GM23338 (cell line): ENCODE measurements around the gene ATP8A2. TPM values are rescaled to one million over a fixed set of nuclear protein-coding genes. Genes with fewer than 3 reads are reported as not detected.

Experiments used
- ATAC-seq: fragments of 200-7000 bp; cut with Tn5 transposase; 3 replicates; pipeline ENCODE4 v1.9.1; 2020
- DNase-seq: peaks from one replicate; pipeline ENCODE4 v3.0.0-alpha.2; 2015; ENCODE audit warnings: low spot score
- H2AFZ ChIP-seq: fragments of 200-600 bp; sonication (generic); 2 replicates; pipeline ENCODE4 v1.8.0; 2016; ENCODE audit warnings: antibody characterized with exemption, mild to moderate bottlenecking, moderate library complexity
- H3F3A ChIP-seq: fragments of 200-600 bp; sonication (generic); replicated peaks from 2 replicates; pipeline ENCODE4 v1.8.0; 2017; ENCODE audit warnings: antibody characterized with exemption, mixed run types, low read depth
- H3K27ac ChIP-seq: fragments of 200-600 bp; sonication (generic); 2 replicates; pipeline ENCODE4 v1.6.1; 2016; ENCODE audit warnings: low read depth
- H3K27me3 ChIP-seq: fragments of 200-600 bp; sonication (generic); 2 replicates; pipeline ENCODE4 v1.8.0; 2016; ENCODE audit warnings: mild to moderate bottlenecking, mixed run types, moderate library complexity; ENCODE audit not compliant: insufficient read depth
- H3K36me3 ChIP-seq: fragments of 200-600 bp; sonication (generic); 2 replicates; pipeline ENCODE4 v1.8.0; 2016; ENCODE audit warnings: mild to moderate bottlenecking; ENCODE audit not compliant: insufficient read depth
- H3K4me1 ChIP-seq: fragments of 200-600 bp; sonication (generic); 2 replicates; pipeline ENCODE4 v1.8.0; 2016; ENCODE audit warnings: mild to moderate bottlenecking, moderate library complexity; ENCODE audit not compliant: insufficient read depth
- H3K4me2 ChIP-seq: fragments of 200-600 bp; sonication (generic); 2 replicates; pipeline ENCODE4 v1.7.1; 2017; ENCODE audit warnings: mixed run types
- H3K4me3 ChIP-seq: fragments of 200-600 bp; sonication (generic); 2 replicates; pipeline ENCODE4 v1.6.1; 2016; ENCODE audit warnings: mixed run types
- H3K79me2 ChIP-seq: fragments of 200-600 bp; sonication (generic); replicated peaks from 2 replicates; pipeline ENCODE4 v1.8.0; 2017; ENCODE audit warnings: mild to moderate bottlenecking; ENCODE audit not compliant: insufficient read depth
- H3K9me2 ChIP-seq: fragments of 200-600 bp; sonication (generic); 2 replicates; pipeline ENCODE4 v1.8.0; 2017; ENCODE audit not compliant: insufficient read depth
- H4K20me1 ChIP-seq: fragments of 200-600 bp; sonication (generic); replicated peaks from 2 replicates; pipeline ENCODE4 v1.8.0; 2017; ENCODE audit warnings: mild to moderate bottlenecking; ENCODE audit not compliant: insufficient read depth
- H3K27ac Mint-ChIP-seq: 2 replicates; pipeline ENCODE4 v1.8.0; 2020; ENCODE audit warnings: inconsistent platforms, mild to moderate bottlenecking, moderate library complexity, mixed read lengths
- H3K27me3 Mint-ChIP-seq: 3 replicates; pipeline ENCODE4 v1.8.0; 2022; ENCODE audit warnings: low read depth, mild to moderate bottlenecking, moderate library complexity, mixed read lengths, inconsistent platforms; ENCODE audit not compliant: insufficient read depth, poor library complexity
- H3K36me3 Mint-ChIP-seq: 3 replicates; pipeline ENCODE4 v1.8.0; 2021; ENCODE audit warnings: low read depth, mild to moderate bottlenecking, inconsistent platforms, moderate library complexity, mixed read lengths
- H3K4me1 Mint-ChIP-seq: 3 replicates; pipeline ENCODE4 v1.8.0; 2020; ENCODE audit warnings: mild to moderate bottlenecking, inconsistent platforms, mixed read lengths
- H3K4me3 Mint-ChIP-seq: 3 replicates; pipeline ENCODE4 v1.8.0; 2021; ENCODE audit warnings: moderate library complexity, mild to moderate bottlenecking, inconsistent platforms, mixed read lengths
- H3K9me3 Mint-ChIP-seq: 3 replicates; pipeline ENCODE4 v1.8.0; 2020; ENCODE audit warnings: moderate library complexity, mild to moderate bottlenecking, inconsistent platforms, mixed read lengths
- CREB1 ChIP-seq: fragments of 250-450 bp; sonication (Bioruptor Pico); IDR thresholded peaks from 2 replicates; pipeline ENCODE4 v1.5.0; 2020; ENCODE audit warnings: low read depth, mild to moderate bottlenecking, moderate library complexity
- EZH2 ChIP-seq: fragments of 200-600 bp; sonication (generic); IDR thresholded peaks from one replicate; pipeline ENCODE4 v1.8.0; 2017; ENCODE audit warnings: antibody characterized with exemption, mild to moderate bottlenecking, low read depth; ENCODE audit not compliant: unreplicated experiment
- EZH2phosphoT487 ChIP-seq: fragments of 200-600 bp; sonication (generic); IDR thresholded peaks from one replicate; pipeline ENCODE4 v1.8.1; 2018; ENCODE audit warnings: antibody characterized with exemption; ENCODE audit not compliant: unreplicated experiment
- JUNB ChIP-seq: IDR thresholded peaks from one replicate; pipeline ENCODE4 v1.6.1; 2016; ENCODE audit warnings: antibody characterized with exemption; ENCODE audit not compliant: unreplicated experiment
- NANOG ChIP-seq: IDR thresholded peaks from 2 replicates; pipeline ENCODE4 v1.6.1; 2016; ENCODE audit warnings: antibody characterized with exemption, borderline replicate concordance
- POLR2AphosphoS5 ChIP-seq: IDR thresholded peaks from 2 replicates; pipeline ENCODE4 v1.6.1; 2016; ENCODE audit warnings: antibody characterized with exemption, low read depth
- STAT1 ChIP-seq: IDR thresholded peaks from one replicate; pipeline ENCODE4 v1.6.1; 2016; ENCODE audit warnings: antibody characterized with exemption; ENCODE audit not compliant: unreplicated experiment
- ZNF114 ChIP-seq: fragments of 250-450 bp; sonication (Bioruptor Pico); IDR thresholded peaks from 2 replicates; pipeline ENCODE4 v1.5.0; 2020; ENCODE audit warnings: mild to moderate bottlenecking, moderate library complexity
- ZNF331 ChIP-seq: fragments of 250-450 bp; sonication (Bioruptor Pico); IDR thresholded peaks from 2 replicates; pipeline ENCODE4 v1.5.0; 2020; ENCODE audit warnings: low read depth, mild to moderate bottlenecking, moderate library complexity
- polyA plus RNA-seq: library from polyadenylated mRNA; unstranded; fragments of >200 nt; fragmentation: Nextera tagmentation; extraction: Ambion mirVana; gene quantifications from 2 replicates; pipeline ENCODE4 v1.2.1, GENCODE V29; 2016
- total RNA-seq: library from RNA; depleted of rRNA; stranded (reverse); fragments of >200 nt; shearing (Covaris generic); gene quantifications from 2 replicates; pipeline ENCODE4 v1.2.3, GENCODE V29; 2014
- TF ChIP-seq, protein P1 (sequence below): IDR thresholded peaks from one replicate; pipeline ENCODE4 v1.6.1; 2018; ENCODE audit warnings: antibody characterized with exemption; ENCODE audit not compliant: unreplicated experiment
- TF ChIP-seq, protein P2 (sequence below), 2 experiments: fragments of 200-600 bp in 1 of 2; sonication (generic) in 1 of 2; conservative IDR thresholded peaks; 2 replicates each; pipeline versions ENCODE4 v1.5.1 to v1.6.1; 2016 to 2017; ENCODE audit warnings: antibody characterized with exemption in 2 of 2, low read depth in 2 of 2, mild to moderate bottlenecking in 2 of 2, moderate library complexity in 1 of 2
- TF ChIP-seq, protein P3 (sequence below): IDR thresholded peaks from 2 replicates; pipeline ENCODE4 v1.6.1; 2016; ENCODE audit warnings: antibody characterized with exemption
- TF ChIP-seq, protein P4 (sequence below): fragments of 250-450 bp; sonication (Bioruptor Pico); IDR thresholded peaks from 2 replicates; pipeline ENCODE4 v1.5.0; 2020; ENCODE audit warnings: mild to moderate bottlenecking, moderate library complexity

Gene ATP8A2
- total and polyA plus RNA-seq, 2 experiments from 2014 or later: 5.7 to 8.8 TPM

DNA sequence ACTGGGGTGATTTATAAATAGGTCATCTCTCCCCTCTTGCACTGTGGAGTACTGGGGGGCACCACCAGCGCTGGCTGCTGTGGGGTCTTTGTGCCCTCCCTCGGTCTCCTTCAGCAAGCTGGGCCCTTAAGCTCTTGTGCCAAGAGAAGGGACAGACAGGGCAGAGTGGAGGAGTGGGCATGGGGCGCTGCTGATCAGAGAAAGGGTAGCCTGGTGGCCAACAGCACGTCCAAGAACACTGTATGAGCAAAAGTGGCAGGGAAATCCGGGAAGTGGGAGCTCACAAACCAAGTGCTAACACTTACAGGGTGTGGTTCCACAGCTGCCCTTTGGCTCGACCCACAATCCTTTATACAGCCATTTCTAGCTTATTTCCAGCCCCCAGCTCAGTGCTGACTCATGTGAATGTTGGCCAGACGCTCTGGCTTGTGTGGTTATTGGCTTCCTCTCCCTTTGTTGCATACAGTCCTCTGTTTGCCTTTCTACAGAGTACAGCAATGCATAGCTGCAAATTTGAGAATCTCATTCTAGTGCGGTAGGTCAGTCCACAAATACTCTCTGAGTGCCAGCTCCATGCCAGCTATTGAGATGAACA, 381.3 kb downstream of the ATP8A2 start:
- no peak overlapping the region for H3K4me3 Mint-ChIP-seq
- no peak for DNase-seq
- H4K20me1 ChIP-seq: no peaks in the 10 kb centered on the region
- peaks cover 4% of the 10 kb centered on the region; the same call in 1 of the 2 replicates for H3K4me1 ChIP-seq
- H2AFZ ChIP-seq: no peak overlapping the region
- peaks cover 2% of the 10 kb centered on the region for H3K27me3 Mint-ChIP-seq
- no peaks in the 10 kb centered on the region for H3K36me3 ChIP-seq
- H3K4me2 ChIP-seq: no peak overlapping the region
- H3K27me3 ChIP-seq: no peaks in the 10 kb centered on the region
- H3K9me3 Mint-ChIP-seq: no peaks in the 10 kb centered on the region
- H3K9me2 ChIP-seq: no peaks in the 10 kb centered on the region
- no peaks in the 10 kb centered on the region for H3F3A ChIP-seq
- ATAC-seq: no peak
- no peaks in the 10 kb centered on the region for H3K79me2 ChIP-seq
- no peak for TF ChIP-seq EZH2phosphoT487
- TF ChIP-seq ZNF331 (CRISPR knock-in tag): no peak
- TF ChIP-seq, protein P1, sequence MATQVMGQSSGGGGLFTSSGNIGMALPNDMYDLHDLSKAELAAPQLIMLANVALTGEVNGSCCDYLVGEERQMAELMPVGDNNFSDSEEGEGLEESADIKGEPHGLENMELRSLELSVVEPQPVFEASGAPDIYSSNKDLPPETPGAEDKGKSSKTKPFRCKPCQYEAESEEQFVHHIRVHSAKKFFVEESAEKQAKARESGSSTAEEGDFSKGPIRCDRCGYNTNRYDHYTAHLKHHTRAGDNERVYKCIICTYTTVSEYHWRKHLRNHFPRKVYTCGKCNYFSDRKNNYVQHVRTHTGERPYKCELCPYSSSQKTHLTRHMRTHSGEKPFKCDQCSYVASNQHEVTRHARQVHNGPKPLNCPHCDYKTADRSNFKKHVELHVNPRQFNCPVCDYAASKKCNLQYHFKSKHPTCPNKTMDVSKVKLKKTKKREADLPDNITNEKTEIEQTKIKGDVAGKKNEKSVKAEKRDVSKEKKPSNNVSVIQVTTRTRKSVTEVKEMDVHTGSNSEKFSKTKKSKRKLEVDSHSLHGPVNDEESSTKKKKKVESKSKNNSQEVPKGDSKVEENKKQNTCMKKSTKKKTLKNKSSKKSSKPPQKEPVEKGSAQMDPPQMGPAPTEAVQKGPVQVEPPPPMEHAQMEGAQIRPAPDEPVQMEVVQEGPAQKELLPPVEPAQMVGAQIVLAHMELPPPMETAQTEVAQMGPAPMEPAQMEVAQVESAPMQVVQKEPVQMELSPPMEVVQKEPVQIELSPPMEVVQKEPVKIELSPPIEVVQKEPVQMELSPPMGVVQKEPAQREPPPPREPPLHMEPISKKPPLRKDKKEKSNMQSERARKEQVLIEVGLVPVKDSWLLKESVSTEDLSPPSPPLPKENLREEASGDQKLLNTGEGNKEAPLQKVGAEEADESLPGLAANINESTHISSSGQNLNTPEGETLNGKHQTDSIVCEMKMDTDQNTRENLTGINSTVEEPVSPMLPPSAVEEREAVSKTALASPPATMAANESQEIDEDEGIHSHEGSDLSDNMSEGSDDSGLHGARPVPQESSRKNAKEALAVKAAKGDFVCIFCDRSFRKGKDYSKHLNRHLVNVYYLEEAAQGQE: no peak
- TF ChIP-seq EZH2: no peak
- TF ChIP-seq NANOG: no peak
- no peak for TF ChIP-seq STAT1
- no peak for TF ChIP-seq CREB1
- TF ChIP-seq, protein P2, sequence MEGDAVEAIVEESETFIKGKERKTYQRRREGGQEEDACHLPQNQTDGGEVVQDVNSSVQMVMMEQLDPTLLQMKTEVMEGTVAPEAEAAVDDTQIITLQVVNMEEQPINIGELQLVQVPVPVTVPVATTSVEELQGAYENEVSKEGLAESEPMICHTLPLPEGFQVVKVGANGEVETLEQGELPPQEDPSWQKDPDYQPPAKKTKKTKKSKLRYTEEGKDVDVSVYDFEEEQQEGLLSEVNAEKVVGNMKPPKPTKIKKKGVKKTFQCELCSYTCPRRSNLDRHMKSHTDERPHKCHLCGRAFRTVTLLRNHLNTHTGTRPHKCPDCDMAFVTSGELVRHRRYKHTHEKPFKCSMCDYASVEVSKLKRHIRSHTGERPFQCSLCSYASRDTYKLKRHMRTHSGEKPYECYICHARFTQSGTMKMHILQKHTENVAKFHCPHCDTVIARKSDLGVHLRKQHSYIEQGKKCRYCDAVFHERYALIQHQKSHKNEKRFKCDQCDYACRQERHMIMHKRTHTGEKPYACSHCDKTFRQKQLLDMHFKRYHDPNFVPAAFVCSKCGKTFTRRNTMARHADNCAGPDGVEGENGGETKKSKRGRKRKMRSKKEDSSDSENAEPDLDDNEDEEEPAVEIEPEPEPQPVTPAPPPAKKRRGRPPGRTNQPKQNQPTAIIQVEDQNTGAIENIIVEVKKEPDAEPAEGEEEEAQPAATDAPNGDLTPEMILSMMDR (conservative IDR thresholded peaks at IDR 0.05; ENCODE audit: low read depth in 2 of 2): no peak
- TF ChIP-seq, protein P3, sequence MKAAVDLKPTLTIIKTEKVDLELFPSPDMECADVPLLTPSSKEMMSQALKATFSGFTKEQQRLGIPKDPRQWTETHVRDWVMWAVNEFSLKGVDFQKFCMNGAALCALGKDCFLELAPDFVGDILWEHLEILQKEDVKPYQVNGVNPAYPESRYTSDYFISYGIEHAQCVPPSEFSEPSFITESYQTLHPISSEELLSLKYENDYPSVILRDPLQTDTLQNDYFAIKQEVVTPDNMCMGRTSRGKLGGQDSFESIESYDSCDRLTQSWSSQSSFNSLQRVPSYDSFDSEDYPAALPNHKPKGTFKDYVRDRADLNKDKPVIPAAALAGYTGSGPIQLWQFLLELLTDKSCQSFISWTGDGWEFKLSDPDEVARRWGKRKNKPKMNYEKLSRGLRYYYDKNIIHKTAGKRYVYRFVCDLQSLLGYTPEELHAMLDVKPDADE: no peak
- TF ChIP-seq, protein P4, sequence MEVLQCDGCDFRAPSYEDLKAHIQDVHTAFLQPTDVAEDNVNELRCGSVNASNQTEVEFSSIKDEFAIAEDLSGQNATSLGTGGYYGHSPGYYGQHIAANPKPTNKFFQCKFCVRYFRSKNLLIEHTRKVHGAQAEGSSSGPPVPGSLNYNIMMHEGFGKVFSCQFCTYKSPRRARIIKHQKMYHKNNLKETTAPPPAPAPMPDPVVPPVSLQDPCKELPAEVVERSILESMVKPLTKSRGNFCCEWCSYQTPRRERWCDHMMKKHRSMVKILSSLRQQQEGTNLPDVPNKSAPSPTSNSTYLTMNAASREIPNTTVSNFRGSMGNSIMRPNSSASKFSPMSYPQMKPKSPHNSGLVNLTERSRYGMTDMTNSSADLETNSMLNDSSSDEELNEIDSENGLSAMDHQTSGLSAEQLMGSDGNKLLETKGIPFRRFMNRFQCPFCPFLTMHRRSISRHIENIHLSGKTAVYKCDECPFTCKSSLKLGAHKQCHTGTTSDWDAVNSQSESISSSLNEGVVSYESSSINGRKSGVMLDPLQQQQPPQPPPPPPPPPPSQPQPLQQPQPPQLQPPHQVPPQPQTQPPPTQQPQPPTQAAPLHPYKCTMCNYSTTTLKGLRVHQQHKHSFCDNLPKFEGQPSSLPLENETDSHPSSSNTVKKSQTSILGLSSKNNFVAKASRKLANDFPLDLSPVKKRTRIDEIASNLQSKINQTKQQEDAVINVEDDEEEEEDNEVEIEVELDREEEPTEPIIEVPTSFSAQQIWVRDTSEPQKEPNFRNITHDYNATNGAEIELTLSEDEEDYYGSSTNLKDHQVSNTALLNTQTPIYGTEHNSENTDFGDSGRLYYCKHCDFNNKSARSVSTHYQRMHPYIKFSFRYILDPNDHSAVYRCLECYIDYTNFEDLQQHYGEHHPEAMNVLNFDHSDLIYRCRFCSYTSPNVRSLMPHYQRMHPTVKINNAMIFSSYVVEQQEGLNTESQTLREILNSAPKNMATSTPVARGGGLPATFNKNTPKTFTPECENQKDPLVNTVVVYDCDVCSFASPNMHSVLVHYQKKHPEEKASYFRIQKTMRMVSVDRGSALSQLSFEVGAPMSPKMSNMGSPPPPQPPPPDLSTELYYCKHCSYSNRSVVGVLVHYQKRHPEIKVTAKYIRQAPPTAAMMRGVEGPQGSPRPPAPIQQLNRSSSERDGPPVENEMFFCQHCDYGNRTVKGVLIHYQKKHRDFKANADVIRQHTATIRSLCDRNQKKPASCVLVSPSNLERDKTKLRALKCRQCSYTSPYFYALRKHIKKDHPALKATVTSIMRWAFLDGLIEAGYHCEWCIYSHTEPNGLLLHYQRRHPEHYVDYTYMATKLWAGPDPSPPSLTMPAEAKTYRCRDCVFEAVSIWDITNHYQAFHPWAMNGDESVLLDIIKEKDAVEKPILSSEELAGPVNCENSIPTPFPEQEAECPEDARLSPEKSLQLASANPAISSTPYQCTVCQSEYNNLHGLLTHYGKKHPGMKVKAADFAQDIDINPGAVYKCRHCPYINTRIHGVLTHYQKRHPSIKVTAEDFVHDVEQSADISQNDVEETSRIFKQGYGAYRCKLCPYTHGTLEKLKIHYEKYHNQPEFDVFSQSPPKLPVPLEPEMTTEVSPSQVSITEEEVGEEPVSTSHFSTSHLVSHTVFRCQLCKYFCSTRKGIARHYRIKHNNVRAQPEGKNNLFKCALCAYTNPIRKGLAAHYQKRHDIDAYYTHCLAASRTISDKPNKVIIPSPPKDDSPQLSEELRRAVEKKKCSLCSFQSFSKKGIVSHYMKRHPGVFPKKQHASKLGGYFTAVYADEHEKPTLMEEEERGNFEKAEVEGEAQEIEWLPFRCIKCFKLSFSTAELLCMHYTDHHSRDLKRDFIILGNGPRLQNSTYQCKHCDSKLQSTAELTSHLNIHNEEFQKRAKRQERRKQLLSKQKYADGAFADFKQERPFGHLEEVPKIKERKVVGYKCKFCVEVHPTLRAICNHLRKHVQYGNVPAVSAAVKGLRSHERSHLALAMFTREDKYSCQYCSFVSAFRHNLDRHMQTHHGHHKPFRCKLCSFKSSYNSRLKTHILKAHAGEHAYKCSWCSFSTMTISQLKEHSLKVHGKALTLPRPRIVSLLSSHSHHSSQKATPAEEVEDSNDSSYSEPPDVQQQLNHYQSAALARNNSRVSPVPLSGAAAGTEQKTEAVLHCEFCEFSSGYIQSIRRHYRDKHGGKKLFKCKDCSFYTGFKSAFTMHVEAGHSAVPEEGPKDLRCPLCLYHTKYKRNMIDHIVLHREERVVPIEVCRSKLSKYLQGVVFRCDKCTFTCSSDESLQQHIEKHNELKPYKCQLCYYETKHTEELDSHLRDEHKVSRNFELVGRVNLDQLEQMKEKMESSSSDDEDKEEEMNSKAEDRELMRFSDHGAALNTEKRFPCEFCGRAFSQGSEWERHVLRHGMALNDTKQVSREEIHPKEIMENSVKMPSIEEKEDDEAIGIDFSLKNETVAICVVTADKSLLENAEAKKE (CRISPR knock-in tag): no peak
- TF ChIP-seq ZNF114 (CRISPR knock-in tag): no peak
- no peak for TF ChIP-seq POLR2AphosphoS5
- TF ChIP-seq JUNB: no peak
- peaks cover 23% of the 10 kb centered on the region for H3K4me1 Mint-ChIP-seq
- no peak overlapping the region for H3K4me3 ChIP-seq
- no peak overlapping the region for H3K27ac ChIP-seq
- H3K27ac Mint-ChIP-seq: no peak overlapping the region
- no peaks in the 10 kb centered on the region for H3K36me3 Mint-ChIP-seq
